Body of pancreas (tissue), 4 donors: ENCODE data around the gene RPRM. TPM values are rescaled to one million over a fixed set of nuclear protein-coding genes. Genes with fewer than 3 reads are reported as not detected.

Experiments used
- ATAC-seq: fragments of 150-250 bp; one replicate; pipeline ENCODE4 v1.9.1; 2016
- DNase-seq, 4 donors: peaks; one replicate each; pipeline ENCODE4 v3.0.0-alpha.2; 2019
- H3K27ac ChIP-seq, 4 donors: fragments of 200-600 bp; sonication (generic); 1 replicate in 3 of 4; 2 replicates in 1 of 4; pipeline versions ENCODE4 v1.5.1 to v1.6.1; 2016 to 2019; ENCODE audit warnings: mild to moderate bottlenecking in 1 of 4, mixed read lengths in 1 of 4, moderate library complexity in 1 of 4
- H3K27me3 ChIP-seq, 2 donors: fragments of 200-600 bp; sonication (generic); one replicate each; pipeline ENCODE4 v1.6.0; 2016; ENCODE audit warnings: mild to moderate bottlenecking in 1 of 2
- H3K36me3 ChIP-seq, 2 donors: fragments of 200-600 bp; sonication (generic); replicated peaks in 1 of 2; 2 replicates each; pipeline ENCODE4 v1.5.1; 2016; ENCODE audit warnings: low read depth in 2 of 2; ENCODE audit not compliant: insufficient read depth in 1 of 2
- H3K4me1 ChIP-seq: fragments of 200-600 bp; sonication (generic); one replicate; pipeline ENCODE4 v1.6.0; 2016
- H3K4me3 ChIP-seq, 2 donors: fragments of 200-600 bp; sonication (generic); 1 replicate in 1 of 2; 2 replicates in 1 of 2; pipeline ENCODE4 v1.5.1; 2016 to 2019
- H3K9me3 ChIP-seq, 3 donors: fragments of 200-600 bp; sonication (generic); 1 replicate in 2 of 3; 2 replicates in 1 of 3; pipeline ENCODE4 v1.5.1; 2016
- CTCF ChIP-seq, 7 experiments: fragments of 450-650 bp in 4 of 7; fragments of 200-600 bp in 3 of 7; sonication (generic) in 3 of 7; IDR thresholded peaks; one replicate each; pipeline ENCODE4 v1.5.1; 2016 to 2019; ENCODE audit warnings: antibody characterized with exemption in 7 of 7
- POLR2A ChIP-seq, 3 donors: fragments of 450-650 bp; IDR thresholded peaks; one replicate each; pipeline ENCODE4 v1.6.1; 2016; ENCODE audit warnings: antibody characterized with exemption in 3 of 3, mild to moderate bottlenecking in 2 of 3
- WGBS, 2 donors: methylation state at CpG; one replicate each; pipeline ENCODE4 v1.1.5; 2017; 5-methylcytosine and 5-hydroxymethylcytosine counted together
- intact Hi-C: fragments of 100-400 bp; cut with DNase I; formaldehyde crosslinking; loops from one replicate; pipeline ENCODE4 v1.15.1; 2023
- total RNA-seq, 2 donors: library from RNA; depleted of rRNA; stranded (reverse); fragments of >200 nt; gene quantifications; one replicate each; pipeline ENCODE4 v1.1.0, GENCODE V29; 2016

The RPRM gene
- total RNA-seq, 2 donors from 2014 or later: not detected

GRCh38 chr2:153476816-153477635 is 1.5 kb downstream of the RPRM start:
- H3K4me3 ChIP-seq: no peak overlapping the region
- H3K27ac ChIP-seq: no peak overlapping the region
- WGBS, 2 donors: 2% methylated on average over 38 of the region's 38 CpGs
- intact Hi-C loops: no loop called here
- H3K36me3 ChIP-seq: no peaks in the 10 kb centered on the region
- peaks cover 2 to 16% of the 10 kb centered on the region in 2 donors for H3K27me3 ChIP-seq
- H3K9me3 ChIP-seq: no peaks in the 10 kb centered on the region
- DNase-seq (peak in 1 of 4 donors; percentile 14), ATAC-seq (no peak)
- H3K4me1 ChIP-seq: peaks cover 27% of the 10 kb centered on the region
- TF ChIP-seq POLR2A (IDR thresholded peaks at IDR 0.05) (no peak), CTCF (IDR thresholded peaks at IDR 0.05) (peak in 1 of 7 experiments; percentile 4)

- no peak for TF ChIP-seq CTCF (IDR thresholded peaks at IDR 0.05)
- TF ChIP-seq POLR2A (IDR thresholded peaks at IDR 0.05): no peak
- DNase-seq: no peak
- Histone ChIP-seq H3K36me3 (no peaks in the 10 kb centered on the region), H3K27ac (no peak overlapping the region), H3K4me3 (no peak overlapping the region), H3K27me3 (peaks cover 2 to 15% of the 10 kb centered on the region in 2 donors), H3K9me3 (no peaks in the 10 kb centered on the region), H3K4me1 (peaks cover 27% of the 10 kb centered on the region)
- ATAC-seq: no peak
- intact Hi-C loops: no loop called here
- whole genome bisulfite sequencing, 2 donors: 5 to 6% methylated on average over 7 of the region's 7 CpGs
These were observed 2.1 kb downstream of the RPRM start for GRCh38 chr2:153476491-153476815.

GRCh38 chr2:153474876-153475435 is 3.6 kb downstream of the RPRM start:
- TF ChIP-seq CTCF (IDR thresholded peaks at IDR 0.05) (no peak), POLR2A (IDR thresholded peaks at IDR 0.05) (no peak)

GRCh38 chr2:153474407-153474806 is 4.2 kb downstream of the RPRM start:
- H3K4me1 ChIP-seq: peaks cover 27% of the 10 kb centered on the region
- no peaks in the 10 kb centered on the region for H3K36me3 ChIP-seq
- no peak overlapping the region for H3K4me3 ChIP-seq
- WGBS, 2 donors: 11 to 41% methylated on average over 1 of the region's 1 CpG
- H3K27me3 ChIP-seq: peaks cover 2 to 13% of the 10 kb centered on the region in 2 donors
- DNase-seq: no peak
- intact Hi-C loops: no loop called here
- no peaks in the 10 kb centered on the region for H3K9me3 ChIP-seq
- ATAC-seq: no peak
- H3K27ac ChIP-seq: no peak overlapping the region
- TF ChIP-seq CTCF (IDR thresholded peaks at IDR 0.05) (no peak), POLR2A (IDR thresholded peaks at IDR 0.05) (no peak)

More at GRCh38 chr2:153474876-153475435, 3.6 kb downstream of the RPRM start:
- WGBS, 2 donors: 54 to 76% methylated on average over 2 of the region's 2 CpGs
- Histone ChIP-seq H3K27ac (no peak overlapping the region), H3K36me3 (no peaks in the 10 kb centered on the region), H3K9me3 (no peaks in the 10 kb centered on the region), H3K4me3 (no peak overlapping the region), H3K4me1 (peaks cover 27% of the 10 kb centered on the region), H3K27me3 (peaks cover 2 to 13% of the 10 kb centered on the region in 2 donors)
- ATAC-seq (no peak), DNase-seq (no peak)
- intact Hi-C loops: no loop called here
